Hematopoietic multipotent progenitor cell (in vitro differentiated cells): ENCODE measurements around the gene FGF14. TPM values are rescaled to one million over a fixed set of nuclear protein-coding genes. Genes with fewer than 3 reads are reported as not detected.
A peak's percentile ranks its signal among the peaks of the same experiment; 100 is the strongest.
"Not testable (repeated sequence)": the region's sequence is repeated elsewhere in the genome, so short reads cannot be mapped to it uniquely, and the experiment has no call there.

Experiments used
- DNase-seq, 3 donors: peaks; one replicate each; pipeline ENCODE4 v3.0.0-alpha.2; 2011 to 2015; ENCODE audit warnings: low read depth in 2 of 3, low spot score in 2 of 3
- total RNA-seq: library from RNA; depleted of rRNA; stranded (reverse); fragments of >200 nt; gene quantifications from one replicate; pipeline ENCODE4 v1.2.3, GENCODE V29; 2012

The FGF14 gene
- total RNA-seq, 1 donor = under 0.01 TPM

- peak in 1 of 3 donors; percentile 7 for DNase-seq
These were observed 260.0 kb downstream of the FGF14 start for GRCh38 chr13:102141625-102142472.

- no peak for DNase-seq
These were observed 262.2 kb downstream of the FGF14 start for GRCh38 chr13:102139626-102140025.

GRCh38 chr13:102138635-102139190, 263.1 kb downstream of the FGF14 start:
- no peak for DNase-seq

- DNase-seq = not testable (repeated sequence)
These were observed 263.9 kb downstream of the FGF14 start for GRCh38 chr13:102137904-102138303.

- DNase-seq = no peak
These were observed 265.0 kb downstream of the FGF14 start for GRCh38 chr13:102136735-102137296.

GRCh38 chr13:102132777-102133295, 269.0 kb downstream of the FGF14 start:
- no peak for DNase-seq

- DNase-seq = no peak
These were observed 270.6 kb downstream of the FGF14 start for GRCh38 chr13:102131246-102131645.

GRCh38 chr13:102128216-102128810, 273.5 kb downstream of the FGF14 start:
- DNase-seq = no peak

GRCh38 chr13:102127153-102127552, 274.7 kb downstream of the FGF14 start:
- DNase-seq = no peak

- no peak for DNase-seq
These were observed 279.7 kb downstream of the FGF14 start for GRCh38 chr13:102122147-102122546.

- no peak for DNase-seq
These were observed 284.5 kb downstream of the FGF14 start for GRCh38 chr13:102117175-102117831.

GRCh38 chr13:102103469-102103868, 298.4 kb downstream of the FGF14 start:
- no peak for DNase-seq

- DNase-seq = no peak
These were observed 301.6 kb downstream of the FGF14 start for GRCh38 chr13:102100234-102100633.

- no peak for DNase-seq
These were observed 304.1 kb downstream of the FGF14 start for GRCh38 chr13:102097708-102098107.

- not testable (repeated sequence) for DNase-seq
These were observed 308.6 kb downstream of the FGF14 start for GRCh38 chr13:102093288-102093687.

GRCh38 chr13:102091231-102091630, 310.6 kb downstream of the FGF14 start:
- no peak for DNase-seq

- no peak for DNase-seq
These were observed 311.3 kb downstream of the FGF14 start for GRCh38 chr13:102090532-102090931.

- DNase-seq = no peak
These were observed 312.1 kb downstream of the FGF14 start for GRCh38 chr13:102089722-102090121.

GRCh38 chr13:102089177-102089576, 312.7 kb downstream of the FGF14 start:
- no peak for DNase-seq

- DNase-seq = no peak
These were observed 328.6 kb downstream of the FGF14 start for GRCh38 chr13:102073251-102073650.

GRCh38 chr13:102071711-102072110, 330.1 kb downstream of the FGF14 start:
- no peak for DNase-seq
